NCI-H1105 treated with DMSO at 0.1 percent for 48 hours (cell line): Measurements from ENCODE around the gene KRT16.
"Not testable (repeated sequence)": the region's sequence is repeated elsewhere in the genome, so short reads cannot be mapped to it uniquely, and the experiment has no call there.

ENCODE experiments used
- DNase-seq: peaks from one replicate; lab custom pipeline; 2025; lab: John Stamatoyannopoulos, UW

The KRT16 gene

DNA sequence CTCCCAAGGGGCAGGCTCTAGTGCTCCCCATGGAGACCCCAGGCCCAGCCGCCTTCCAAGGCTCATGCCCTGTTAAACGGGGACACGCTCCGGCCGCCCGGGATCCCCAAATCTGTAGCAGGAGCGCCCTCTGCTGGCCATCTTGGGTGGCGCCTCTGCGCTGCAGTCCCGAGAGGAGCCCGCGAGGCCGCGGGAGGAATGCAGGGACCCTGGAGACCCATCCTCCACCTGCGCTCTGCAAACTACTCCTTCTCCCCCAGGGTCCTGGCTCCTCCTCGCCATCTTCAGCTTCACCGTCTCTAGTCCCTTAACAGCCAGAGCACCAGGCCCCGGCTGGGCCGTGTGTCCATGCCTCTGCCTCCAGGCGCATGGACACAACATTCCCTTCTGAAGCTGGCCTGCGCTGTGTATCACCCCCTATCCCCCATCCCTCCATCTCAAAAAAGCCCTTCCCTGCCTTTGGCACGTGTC lies 35.4 kb upstream of the KRT16 start:
- DNase-seq = peak; percentile 74

DNA sequence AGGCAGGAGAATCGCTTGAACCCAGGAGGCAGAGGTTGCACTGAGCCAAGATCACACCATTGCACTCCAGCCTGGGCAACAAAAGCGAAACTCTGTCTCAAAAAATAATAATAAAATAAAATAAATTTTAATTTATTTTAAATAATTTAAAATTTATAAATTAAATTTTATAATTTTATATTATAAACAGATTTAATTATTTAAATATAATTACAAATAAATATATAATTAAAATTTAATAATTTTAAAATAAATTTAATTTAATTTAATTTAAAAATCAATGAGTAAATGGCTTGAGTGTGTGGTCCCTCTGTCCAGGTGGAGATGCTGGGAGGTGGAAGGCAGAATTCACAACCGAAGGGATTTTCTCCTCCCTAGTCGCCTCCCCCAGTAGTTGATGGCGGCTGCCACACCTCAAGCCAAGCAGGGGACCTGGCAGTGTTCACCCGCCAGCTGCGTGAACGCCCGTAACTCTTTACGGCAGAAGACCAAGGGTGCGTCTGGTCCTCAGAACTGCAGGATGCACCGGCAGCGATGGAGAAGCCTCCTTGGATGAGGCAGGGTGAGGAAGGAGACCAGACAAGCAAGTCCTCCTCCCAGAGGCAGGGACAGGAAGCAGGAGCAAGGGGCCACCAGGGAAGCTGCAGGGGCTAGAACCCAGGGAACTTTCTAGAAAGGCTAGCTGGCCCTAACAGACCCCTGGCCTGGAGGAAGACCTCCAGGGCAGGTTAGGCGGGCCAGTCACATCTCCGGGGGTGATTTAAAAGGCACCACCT lies 34.7 kb upstream of the KRT16 start:
- no peak for DNase-seq

DNA sequence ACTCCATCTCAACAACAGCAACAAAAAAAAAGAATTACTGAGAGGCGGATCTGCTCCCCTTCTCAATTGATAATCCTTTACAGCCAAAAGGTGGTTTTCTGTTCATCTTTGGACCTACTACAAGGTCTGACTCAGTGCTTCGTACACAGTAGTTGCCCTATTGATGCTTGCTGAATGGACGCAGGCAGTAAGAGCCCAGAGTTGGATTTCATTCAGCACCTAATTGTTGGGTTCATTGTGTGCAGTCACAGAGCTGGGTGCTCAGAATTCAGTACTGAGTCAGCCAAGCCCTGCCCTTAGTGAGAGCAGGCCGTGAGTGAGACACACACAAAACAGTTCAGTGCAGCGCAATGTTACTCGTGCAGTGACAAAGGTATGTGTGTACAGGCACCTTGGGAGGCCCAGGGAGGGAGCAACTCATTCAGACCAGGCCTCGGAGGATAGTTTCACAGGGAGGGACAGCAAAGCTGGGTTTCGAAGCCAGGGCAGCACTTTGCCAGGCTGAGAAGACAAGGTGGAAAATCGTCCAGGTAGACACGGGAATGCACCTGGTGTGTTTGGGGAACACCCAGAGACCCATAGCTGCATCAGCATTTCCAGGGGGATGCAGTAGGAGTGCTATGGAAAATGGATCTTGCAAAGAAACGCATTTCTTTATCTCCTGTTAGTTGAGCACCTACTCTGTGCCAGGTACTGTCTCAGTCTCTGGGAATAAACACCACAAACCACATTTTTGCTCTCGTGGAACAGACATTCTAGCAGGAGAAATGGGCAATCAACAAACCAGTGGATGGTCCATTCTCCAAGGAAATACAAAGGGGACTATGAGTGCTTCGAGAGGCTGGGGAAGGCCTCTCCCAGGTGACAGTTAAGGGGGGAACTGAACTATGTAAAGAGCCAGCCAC lies 29.9 kb upstream of the KRT16 start:
- no peak for DNase-seq

DNA sequence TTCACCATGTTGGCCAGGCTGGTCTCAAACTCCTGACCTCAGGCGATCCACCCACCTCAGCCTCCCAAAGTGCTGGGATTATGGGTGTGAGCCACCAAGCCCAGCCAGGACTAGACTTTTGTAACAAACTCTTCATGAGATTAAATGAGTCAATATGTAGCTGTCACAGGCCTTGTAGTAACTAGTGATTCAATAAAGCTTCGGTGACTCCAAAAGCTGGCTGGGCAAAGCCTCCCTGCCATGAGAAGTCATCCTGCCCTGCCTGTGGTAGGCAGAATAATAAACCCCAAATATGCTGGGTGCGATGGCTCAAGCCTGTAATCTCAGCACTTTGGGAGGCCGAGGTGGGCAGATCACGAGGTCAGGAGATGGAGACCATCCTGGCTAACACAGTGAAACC lies 28.0 kb upstream of the KRT16 start:
- DNase-seq = not testable (repeated sequence)

DNA sequence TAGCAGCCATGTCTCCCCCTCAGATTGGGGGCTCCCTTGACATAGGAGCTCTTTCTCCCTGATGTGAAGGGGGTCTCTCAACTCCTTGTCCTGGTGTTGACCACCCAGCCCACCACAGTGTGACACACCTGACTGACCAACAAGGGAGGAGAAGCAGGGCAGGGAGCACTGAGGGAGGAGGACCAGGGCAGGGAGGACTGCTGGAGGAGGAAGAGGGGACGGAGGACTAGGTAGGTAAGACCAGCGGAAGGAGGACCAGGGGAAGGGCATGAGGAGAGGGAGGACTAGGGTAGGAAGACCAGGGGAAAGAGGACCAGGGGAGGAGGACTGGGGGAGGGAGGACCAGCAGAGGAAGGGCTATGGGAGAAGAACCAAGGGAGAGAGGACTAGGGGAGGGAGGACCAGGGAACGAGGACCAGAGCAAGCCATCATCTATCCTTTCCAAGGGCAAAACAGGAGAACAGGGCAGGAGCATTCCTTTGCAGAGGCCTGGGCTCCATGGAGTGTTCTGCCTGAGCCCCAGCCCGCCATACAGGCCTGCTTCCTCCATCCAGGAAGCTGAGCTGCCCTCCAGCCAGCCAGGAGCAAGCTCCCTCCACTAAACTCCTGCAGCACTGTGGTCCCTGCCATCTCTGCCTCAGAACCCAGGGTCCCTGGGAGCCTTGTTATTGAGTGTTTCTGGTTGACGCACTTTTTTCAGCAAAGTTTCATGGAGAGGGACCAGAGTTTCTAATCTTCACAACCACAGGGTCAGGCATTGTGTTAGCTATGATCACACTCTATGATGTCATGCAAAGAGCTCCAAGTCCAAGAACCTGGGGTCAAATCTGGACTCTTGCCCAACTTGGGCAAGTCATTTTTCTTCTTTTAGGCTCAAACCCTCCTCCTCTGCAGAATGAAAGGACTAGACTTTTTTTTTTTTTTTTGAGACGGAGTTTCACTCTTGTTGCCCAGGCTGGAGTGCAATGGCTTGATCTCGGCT lies 27.2 kb upstream of the KRT16 start:
- DNase-seq = no peak

DNA sequence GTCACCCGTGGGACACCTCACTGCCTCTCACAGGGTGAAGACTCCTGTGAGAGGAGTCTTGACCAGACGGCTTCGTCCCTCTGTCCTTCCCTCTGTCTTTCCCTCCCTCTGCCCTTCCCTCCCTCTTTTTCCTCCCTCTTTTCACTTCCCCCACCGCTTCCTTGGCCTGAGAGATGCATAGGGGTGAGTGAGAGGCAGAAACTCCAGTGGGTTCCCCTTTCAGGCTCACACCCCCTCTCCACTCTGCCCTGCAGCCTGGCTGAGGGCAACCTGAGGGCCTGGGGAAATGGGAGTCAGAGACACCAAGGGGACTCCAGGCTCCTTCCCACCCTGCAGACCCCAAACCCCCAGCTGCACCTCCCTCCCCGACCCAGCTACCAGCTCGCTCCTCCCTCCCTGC lies 26.4 kb upstream of the KRT16 start:
- no peak for DNase-seq

DNA sequence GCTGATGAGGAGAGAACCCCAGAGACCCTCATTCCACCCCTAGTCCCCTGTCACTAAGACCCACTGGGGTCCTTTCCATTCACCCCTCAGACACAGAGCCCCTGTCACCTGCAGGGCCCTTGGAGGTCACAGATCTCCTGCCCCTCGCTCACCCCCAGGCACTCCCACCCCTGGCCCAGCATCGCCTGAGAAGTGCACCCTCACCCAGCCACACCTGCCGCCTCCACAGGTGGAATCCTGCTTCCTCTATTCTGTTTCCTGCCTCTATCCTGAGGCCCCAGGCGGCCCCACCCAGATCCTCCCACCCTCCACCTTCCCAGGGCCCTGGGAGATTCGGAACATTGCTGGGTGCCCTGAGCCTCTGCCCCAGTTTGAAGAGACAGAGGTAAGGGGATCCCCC lies 25.6 kb upstream of the KRT16 start:
- no peak for DNase-seq

DNA sequence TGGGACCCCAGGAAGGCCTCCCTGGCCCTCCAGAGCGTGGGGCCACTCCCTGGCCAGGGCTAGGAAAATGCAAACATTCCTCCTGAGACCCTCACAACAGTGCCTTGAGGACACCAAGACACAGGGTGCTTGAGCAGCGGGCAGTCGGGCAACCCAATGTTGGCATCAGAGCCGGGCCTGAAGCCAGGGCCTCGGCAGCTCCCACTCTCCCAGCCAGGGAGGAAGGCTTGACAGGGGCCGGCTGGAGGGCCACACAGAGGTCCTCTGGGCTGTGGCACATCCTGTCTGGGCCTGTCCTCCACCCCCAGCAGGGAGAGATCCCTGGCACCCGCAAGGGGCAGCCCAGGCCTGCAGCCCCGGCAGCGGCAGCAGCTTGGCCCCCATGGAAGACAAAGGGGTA lies 24.1 kb upstream of the KRT16 start:
- DNase-seq = no peak

DNA sequence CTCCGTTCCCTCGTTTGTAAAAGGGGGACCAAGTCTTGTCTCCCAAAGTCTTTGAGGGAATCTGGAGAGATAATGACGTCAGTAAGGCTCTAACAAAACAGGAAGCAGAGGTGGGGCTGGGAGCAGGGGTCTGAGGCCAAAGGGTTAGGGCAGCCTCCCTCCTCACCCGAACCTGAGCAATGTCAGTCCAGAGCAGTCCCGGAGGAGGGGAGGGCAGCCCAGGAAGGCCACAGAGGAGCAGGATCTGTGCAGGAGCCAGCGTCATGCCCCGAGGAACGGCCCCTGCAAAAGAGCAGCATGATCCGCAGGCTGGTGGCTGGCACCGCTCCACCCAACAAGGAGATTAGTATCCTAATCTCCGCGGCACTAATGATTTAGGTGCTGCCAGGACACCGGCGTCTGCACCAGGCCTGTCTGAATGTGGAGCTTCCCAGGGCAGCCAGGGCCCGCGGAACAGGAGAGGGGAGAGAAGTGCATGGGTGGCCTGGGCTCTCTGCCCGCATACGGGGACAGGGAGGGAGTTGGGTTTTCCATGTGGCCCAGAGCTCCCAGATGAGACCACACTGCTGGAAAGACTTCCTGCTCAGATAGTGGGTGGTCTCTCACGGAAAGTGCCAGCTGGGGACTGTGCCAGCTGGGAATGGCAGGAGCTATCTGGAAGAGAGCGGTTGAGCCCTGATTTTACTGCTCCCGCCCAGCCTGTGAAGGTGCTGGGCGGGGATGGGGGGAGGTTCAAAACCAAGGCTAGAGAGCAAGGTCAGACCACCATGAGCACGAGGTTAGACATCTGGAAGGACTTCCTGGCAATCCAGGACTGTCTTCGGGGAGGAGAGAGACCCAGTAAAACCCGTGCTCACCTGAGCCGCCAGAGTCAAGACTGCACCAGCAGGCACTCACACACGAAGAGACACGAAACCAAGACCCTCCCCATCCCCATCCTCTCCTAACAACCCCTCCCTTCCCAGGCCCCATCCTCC lies 22.8 kb upstream of the KRT16 start:
- DNase-seq = no peak

DNA sequence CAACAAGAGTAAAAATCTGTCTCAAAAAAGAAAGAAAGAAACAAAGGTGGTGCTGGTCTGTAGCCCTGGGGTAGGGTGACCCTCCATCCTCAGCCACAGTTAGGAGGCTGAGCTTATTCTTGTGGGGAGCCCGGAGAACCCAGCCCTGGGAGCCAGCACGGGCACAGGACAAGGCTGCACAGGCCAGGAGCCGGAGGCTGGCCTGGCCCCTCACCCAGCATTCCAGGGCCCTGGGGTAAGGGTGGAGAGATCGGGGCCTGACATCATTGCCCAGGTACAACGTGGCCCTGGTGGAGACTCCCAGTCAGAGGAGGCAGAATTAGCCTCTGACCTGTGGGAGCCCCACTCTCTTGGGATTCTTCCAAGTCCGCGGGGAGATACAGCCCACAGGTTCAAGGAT lies 22.1 kb upstream of the KRT16 start:
- no peak for DNase-seq

DNA sequence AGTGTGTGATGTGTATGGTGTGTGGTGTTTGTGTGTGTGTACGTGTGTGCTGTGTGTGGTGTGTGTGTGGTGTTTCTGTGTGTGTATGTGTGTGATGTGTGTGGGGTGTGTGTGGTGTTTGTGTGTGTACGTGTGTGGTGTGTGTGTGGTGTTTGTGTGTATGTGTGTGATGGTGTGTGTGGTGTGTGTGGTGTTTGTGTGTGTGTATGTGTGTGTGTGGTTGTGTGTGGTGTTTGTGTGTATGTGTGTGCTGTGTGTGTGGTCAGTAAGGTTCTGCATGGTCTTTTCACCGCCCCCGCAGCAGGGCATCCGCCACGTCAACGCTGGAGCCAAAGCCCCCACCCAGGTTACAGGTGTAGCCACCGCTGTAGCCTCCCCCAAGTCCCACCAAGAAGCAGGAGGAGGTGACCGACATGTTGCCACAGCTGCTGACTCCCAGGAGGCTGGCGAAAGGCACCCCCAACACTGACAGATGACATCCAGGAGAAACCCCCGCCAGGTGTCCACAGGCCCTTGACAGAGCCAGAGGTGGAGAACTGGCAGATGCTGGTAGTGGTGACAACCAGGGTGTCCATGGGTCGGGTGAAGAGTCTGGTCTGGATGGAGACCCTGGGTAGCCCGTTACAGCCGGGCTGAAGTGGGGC lies 21.1 kb upstream of the KRT16 start:
- DNase-seq = no peak

DNA sequence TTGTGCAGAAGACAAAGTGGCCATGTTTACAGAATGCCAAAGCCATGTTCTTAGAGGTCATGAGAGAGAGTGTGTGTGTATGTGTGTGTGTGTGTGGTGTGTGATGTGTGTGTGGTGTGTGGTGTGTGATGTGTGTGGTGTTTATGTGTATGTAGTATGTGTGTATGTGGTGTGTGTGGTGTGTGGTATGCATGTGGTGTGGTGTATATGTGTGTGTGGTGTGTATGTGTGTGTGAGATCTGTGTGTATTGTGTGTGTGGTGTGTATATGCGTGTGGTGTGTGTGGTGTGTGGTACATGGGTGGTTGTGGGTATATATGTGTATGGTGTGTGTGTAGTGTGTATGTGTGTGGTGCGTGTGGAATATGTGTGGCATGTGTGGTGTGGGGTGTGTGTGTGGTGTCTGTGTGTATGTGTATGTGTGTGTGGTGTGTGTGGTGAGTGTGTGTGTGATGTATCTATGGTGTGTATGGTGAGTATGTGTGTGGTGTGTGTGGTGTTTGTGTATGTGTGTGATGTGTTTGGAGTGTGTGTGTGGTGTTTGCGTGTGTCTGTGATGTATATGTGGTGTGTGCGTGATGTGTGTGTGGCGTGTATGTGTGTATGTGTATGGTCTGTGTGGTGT lies 20.0 kb upstream of the KRT16 start:
- DNase-seq = no peak

DNA sequence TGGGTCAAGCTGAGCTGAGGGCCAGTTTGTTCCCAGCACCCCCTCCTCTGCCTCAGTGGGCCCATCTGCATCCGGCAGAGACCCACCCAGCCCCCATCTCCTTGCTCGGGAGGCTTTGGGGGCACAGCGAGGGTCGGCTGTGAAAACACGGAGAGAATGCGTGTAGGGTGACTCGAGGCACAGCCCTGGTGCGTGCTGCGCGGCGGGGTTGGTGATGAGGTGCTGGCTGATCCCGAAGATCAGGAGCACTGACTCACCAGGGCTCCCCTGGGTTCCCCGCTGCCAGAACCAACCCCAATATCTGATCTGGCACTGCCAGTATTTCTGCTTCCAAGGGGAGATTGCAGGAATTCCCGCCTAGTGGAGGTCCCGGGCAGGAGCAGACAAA lies 19.3 kb upstream of the KRT16 start:
- DNase-seq = no peak

DNA sequence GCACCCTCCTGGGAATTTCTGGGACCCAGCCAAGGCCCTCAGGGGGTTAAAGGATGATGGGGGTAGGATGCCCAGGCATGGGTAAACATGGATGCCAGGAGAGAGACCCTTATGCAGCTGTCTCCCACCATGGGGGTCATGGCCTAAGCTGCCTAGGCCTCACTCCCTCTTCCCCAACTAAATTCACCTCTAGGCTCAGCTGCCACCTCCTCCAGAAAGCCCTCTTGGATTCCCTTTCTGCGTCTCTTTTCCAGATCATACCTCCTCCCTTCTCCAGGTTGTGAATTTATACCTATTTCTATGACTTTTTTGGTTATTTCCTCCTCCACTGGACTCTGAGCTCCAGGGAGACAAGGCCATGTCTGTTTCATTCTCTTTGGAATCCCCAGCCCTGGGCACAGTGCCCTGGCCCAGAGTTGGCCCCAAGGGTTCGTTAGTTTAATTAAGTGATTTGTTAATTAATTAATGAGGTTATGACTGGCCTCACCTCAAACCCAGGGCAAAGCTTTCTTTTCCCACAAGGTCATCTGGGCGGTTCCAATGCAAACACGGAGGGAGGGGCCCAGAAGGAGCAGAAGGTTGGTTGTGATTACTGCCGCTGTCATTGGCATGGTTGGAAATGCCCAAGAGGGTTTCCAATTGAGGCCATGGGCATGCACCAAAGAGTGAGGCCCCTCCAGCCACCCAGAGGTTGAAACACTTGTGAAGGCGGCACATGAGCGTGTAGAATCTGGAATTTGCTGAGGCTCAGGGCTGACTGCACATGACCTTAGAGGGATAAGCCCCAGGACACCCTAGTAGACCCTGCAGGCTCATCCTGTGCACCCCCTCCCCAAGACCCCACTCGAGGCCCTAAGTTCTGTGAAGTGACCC lies 18.7 kb upstream of the KRT16 start:
- no peak for DNase-seq

DNA sequence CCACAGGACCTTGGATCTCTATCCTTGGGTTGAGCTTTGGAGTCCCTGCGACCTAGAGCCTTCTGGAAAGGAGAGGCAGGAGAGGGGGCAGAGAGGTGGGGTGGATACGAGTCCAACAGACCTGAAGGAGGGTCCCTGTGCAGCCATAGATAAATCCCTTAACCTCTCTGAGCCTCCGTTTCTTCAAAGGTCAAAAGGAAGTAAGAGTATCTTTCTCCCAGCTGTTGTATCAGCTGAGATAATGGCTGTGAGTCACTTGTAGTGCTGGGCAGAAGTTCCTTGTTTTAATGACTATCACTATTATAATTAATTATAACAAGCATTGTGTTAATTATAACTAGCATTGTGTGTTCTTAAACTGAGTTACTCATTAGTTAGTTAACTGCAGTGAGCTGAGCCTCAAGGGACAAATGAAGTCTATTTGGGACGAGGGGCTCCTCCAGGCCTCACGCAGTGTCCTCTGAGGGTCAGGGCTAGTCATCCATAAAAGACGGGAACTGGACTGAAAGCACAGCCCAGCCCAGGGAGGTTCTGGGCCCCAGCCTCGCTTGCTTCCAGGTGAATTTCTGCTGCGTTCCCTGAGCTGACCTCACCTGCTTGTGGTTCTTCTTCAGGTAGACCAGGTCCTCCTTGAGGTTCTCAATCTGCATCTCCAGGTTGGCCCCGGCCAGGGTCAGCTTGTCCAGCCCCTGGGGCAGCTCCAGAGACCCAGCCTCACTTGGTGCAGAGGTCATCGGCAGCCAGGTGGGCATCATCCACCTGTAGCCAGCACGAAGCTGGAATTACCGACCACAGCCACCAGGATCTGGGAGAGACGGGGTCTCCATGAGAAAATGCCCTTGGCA lies 17.5 kb upstream of the KRT16 start:
- DNase-seq = no peak

DNA sequence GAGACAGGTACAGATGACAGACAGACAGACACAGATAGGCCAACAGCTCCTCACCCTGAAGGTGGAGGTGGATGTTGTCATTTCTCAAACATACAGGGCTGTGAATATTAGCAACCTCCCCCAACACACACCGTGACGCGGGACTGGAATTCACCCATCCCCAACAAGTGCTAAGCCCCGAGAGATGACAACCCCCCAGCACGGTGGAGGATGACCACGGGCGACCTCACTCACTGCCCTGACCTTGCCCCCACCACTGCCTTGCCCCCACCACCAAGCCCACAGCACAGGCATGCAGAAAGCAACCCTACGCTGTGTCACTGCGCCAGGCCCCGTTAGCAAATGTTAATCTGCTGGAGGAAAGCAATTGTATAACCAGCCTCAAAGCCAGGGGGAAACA lies 16.7 kb upstream of the KRT16 start:
- no peak for DNase-seq

DNA sequence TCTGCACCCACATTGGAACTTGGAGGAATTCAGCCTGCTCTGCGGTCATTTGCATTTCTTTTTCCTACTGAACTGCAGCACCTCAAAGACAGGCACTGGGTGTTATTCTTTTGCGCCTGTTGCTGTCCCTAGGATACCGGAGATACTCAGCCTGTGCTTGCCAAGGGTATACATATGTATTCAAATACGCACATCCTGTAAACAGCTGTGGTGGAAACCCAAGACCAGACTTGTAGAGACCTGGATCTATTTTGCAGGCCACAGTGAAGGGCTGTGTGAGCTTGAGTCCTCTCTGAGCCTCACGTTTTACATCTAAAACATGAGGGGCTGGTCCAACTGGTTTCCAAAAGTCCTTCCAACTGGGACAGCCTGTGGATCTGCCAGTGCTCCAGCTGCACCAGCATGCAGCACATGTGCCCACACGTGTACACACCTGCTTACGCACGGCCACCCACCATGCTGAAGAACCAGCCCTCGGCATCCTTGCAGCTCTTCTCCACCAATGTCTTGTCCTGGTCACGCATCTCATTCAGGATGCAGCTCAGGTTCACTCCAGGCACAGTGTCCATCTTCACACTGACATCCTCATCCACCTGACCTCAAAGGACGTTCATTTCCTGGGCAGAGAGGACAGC lies 16.2 kb upstream of the KRT16 start:
- not testable (repeated sequence) for DNase-seq

DNA sequence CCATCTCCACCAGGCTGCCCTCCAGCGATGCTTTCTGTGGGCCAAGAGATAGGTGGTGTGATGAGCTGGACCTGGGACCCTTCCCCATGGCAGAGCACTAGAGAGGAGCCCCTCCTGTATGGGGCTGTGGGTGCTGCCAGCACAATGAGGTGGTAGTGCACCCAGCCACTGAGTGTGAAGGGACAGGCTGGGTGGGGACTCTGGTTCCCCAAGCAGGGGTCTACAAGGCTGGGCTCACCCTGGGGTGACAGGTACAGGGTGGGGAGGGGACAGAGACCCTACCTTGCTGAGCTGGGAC lies 15.5 kb upstream of the KRT16 start:
- DNase-seq = not testable (repeated sequence)
